ENCODE measurements around the gene VSTM2A. TPM values are rescaled to one million over a fixed set of nuclear protein-coding genes. Genes with fewer than 3 reads are reported as not detected.

The VSTM2A gene, protein sequence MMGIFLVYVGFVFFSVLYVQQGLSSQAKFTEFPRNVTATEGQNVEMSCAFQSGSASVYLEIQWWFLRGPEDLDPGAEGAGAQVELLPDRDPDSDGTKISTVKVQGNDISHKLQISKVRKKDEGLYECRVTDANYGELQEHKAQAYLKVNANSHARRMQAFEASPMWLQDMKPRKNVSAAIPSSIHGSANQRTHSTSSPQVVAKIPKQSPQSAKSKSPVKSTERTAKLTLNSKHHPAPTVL
- total RNA-seq (2022; extraction: Qiagen RNA extraction) = 0.13 TPM in 1 of 5 replicates, not detected in the others

GRCh38 chr7:54541669-54542625 lies at the start of gene VSTM2A:
VSTM2A (plus strand) TSS chr7:54542375; CDS start chr7:54542731, 356 bp downstream.

Other genes with a start within 250 kb of the VSTM2A start
- 334 to 498 TPM (median 369 TPM) in 5 replicates for gene SEC61G, start 216.8 kb downstream of the VSTM2A start, total RNA-seq (2022; extraction: Qiagen RNA extraction)

Data from A549 treated with CORT108297 at 1 μM for 4 hours (cell line).